NCI-H460 (cell line): ENCODE measurements around the gene ARHGAP45. TPM values are rescaled to one million over a fixed set of nuclear protein-coding genes. Genes with fewer than 3 reads are reported as not detected.
A peak's percentile ranks its signal among the peaks of the same experiment; 100 is the strongest.
"Not testable (repeated sequence)": the region's sequence is repeated elsewhere in the genome, so short reads cannot be mapped to it uniquely, and the experiment has no call there.

Experiments
- DNase-seq: peaks from one replicate; pipeline ENCODE4 v3.0.0-alpha.2; 2016; ENCODE audit warnings: low read depth; ENCODE audit errors: extremely low read depth
- total RNA-seq: library from RNA; depleted of rRNA; stranded (reverse); fragments of >200 nt; shearing (Covaris generic); gene quantifications from 2 replicates; pipeline ENCODE4 v1.2.3, GENCODE V29; 2014

ARHGAP45 gene
- total RNA-seq, 1 experiment from 2014 or later: 0.92 TPM

DNA sequence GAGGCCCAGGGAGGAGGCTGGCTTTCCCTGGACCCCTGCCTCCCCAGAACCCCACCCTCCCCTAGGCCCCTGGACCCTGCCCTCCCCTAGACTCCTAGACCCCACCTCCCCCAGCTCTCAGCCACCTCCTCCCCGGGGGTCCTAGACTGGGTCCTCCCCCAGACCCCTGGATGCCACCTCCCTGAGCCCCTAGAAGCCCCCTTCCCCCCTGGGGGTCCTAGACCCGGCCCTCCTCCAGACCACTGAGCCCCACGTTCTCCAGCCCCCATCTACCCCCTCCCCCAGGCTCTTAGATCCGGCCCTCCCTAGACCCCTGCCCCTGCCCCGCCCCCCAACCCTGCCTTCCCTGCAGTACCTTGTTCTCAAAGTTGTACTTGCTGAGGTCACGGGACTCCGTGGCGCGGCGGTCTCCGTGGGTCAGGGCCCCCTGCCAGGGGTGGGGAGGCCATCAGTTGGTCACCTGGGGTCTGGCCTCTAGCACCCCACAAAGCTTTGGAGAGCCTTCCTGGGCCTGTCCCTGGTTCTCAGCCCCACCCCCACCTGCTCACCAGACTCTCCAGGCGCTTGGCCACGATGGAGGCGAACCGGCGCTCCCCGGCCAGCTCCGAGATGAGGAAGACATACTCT, 44.8 kb downstream of the ARHGAP45 start:
- no peak for DNase-seq

DNA sequence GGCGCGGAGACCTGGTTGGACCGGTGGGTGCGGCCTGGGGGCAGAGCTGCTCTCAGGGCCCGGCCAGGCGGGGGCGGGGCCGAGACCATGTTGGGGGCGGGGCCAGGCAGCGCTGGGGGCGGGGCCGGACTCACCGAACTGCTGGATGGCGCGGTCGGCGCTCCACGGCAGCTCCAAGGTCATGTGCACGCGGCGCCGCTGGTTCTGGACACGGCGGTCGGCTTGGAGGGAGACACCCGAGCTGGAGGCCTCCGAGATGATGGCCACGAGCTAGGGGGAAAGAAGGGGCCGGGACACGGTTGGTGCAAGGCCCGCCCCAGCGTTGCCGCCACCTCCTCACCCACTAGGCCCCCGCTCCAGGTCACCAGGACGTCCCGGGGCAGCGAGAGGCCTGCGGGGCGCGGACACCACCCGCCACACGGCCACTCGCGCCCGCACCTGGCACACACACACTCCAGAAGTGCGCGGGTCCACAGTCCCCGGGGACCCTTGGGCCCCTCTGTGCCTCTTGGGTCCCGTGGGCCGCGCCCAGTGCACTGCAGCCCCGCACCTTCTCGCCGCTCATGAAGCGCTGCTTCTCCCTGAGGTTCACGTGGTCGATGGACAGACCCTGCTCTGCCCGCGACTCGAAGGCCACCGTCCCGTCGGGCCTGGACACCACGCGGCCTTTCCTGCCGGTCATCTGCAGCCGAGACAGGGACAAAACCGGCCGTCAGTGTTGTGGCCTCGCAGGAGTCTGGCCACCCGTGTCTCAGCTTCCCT, 45.5 kb downstream of the ARHGAP45 start:
- no peak for DNase-seq

- DNase-seq: peak; percentile 69
Measured at GRCh38 chr19:1113030-1113985, 46.3 kb downstream of the ARHGAP45 start.

DNA sequence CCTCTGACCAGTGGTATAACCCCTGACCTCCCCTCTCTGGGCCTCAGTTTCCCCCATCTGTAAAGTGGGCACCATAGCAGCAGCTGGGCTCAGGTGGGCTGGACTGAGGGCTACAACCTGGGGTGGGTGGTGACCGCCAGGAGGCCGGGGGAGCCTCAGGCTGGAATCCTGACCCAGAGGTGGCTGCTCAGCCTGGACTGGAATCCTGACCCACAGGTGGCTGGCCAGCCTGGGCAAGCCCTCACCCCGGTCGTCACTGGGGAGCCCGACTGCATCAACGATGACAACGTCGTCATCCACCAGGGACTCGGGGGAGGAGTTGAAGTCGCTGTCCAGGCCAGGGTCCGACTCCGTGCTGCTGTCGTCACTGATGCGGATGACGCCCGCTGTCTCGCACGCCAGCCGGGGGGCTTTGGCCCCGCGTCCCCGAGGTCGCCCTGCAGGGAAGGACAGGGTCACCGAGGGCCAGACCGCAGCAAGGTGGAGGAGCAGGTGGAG, 47.1 kb downstream of the ARHGAP45 start:
- DNase-seq: no peak

GRCh38 chr19:1114728-1115127, 47.8 kb downstream of the ARHGAP45 start:
- not testable (repeated sequence) for DNase-seq

- DNase-seq: no peak
Measured at GRCh38 chr19:1115646-1116420, 48.9 kb downstream of the ARHGAP45 start.

DNA sequence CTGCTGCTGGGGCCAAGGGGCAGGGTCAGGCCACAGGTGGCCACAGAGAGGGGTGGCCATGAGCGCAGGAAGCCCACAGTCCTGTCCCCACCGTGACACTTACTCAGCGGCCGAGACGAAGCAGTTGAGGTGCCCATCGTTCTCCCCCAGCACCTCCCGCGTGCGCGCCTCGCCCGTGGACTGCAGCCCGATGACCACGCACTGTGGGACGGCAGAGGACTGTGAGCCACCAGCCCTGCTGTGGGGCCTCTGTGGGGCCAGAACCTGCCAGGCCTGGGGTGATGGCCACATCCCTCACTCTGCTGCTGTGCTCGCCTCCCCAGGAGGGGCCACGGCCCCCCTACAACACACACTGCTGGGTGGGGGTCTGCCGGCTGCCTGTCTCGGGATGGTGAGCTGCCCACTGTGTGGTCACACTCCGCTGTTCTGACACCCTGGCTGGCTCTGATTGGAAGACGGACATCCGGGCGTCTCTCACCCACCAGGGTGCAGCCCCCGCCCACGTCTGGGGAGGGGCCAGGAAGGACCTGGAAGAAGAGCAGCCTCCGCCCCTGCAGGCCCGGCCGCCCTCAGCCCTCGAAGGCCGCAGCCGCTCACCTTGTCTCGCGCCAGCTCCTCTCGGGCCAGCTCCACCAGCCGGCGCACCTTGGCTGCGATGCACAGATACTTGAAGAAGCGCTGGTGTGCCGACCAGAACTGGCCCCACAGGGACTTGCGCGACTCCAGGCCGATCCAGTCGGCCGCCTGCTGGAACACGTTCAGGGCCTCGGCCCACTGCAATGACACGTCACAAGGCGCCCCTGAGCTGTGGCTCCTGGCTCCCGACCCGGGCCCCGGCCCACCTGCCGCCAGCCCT, 50.0 kb downstream of the ARHGAP45 start:
- no peak for DNase-seq

DNA sequence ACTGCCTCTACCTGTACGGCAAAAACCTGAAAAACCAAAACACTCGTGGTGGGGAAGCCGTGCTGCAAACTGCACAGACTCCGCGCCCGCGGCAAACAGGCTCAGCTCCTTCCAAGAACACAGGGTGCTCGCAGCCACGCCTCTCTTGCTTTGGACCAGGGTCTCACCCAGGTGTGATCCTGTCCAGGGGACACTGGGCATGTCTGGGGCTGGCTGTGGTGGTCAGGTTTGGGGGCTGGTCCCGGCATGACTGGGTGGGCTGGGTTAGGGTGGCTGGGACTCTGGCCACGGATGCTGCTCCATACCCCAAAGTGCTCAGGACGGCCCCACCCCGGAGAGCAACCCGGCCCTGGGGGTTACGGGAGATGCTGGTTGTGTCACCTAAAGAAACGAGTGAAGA, 50.7 kb downstream of the ARHGAP45 start:
- no peak for DNase-seq

DNA sequence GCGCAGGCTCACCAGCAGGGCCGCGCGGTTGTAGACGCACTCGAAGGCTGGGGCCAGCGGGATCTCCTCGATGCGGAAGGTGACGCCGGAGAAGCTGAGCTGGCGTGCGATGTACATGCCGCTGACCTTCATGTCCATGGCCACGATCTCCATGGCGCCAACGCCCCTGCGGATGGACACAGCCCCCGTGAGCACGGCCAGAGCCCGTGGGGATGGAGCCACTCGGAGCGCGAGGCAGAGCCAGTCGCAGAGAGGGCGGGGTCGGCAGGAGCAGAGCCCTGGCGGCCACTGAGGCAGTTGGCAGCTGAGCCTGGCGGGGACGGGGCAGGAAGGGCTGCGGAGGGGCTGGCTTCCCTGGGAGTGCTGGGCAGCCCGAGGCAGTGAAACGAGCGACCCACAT, 52.0 kb downstream of the ARHGAP45 start:
- DNase-seq: no peak

DNA sequence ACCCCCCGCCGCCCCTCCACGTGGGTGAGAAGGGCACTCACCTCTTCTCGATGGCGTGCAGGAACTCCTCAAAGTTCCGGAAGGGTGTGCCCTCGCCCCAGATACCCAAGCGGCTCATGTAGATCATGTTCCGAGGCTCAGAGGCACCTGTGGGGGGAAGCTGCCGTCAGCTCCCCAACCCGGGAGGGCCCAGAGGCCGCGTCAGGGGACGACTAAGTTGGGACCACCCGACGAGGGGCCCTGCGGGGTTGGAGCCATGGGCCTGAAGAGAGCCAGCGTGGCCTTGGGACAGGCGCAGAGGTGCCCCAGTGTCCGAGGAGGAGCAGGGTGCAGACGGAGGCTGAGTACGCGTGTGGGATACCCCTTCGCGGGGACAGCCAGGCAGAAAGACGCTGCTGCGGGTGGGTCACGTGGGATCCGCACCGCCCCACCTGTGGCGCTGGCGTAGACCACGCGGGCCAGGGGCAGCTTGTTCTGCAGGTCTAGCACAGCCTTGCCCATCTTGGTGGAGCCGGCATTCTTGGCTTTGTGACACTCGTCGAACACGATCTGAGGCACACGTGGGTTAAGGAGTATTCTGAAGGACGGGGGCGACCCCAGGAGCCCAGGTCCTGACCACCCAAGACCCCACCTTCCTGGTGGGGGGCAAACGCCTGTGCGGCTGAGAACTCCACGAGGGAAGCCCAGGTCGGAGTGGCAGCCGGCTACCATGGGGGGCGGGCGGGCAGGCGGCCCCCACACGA, 52.7 kb downstream of the ARHGAP45 start:
- no peak for DNase-seq

- DNase-seq: no peak
Measured at GRCh38 chr19:1121395-1121794, 54.4 kb downstream of the ARHGAP45 start.

- DNase-seq: no peak
Measured at GRCh38 chr19:1122021-1122971, 55.3 kb downstream of the ARHGAP45 start.

GRCh38 chr19:1122972-1123363, 56.0 kb downstream of the ARHGAP45 start:
- DNase-seq: peak; percentile 68

- DNase-seq: no peak
Measured at GRCh38 chr19:1123381-1123780, 56.4 kb downstream of the ARHGAP45 start.

- DNase-seq: no peak
Measured at GRCh38 chr19:1123885-1124677, 57.1 kb downstream of the ARHGAP45 start.

GRCh38 chr19:1125601-1126467, 58.9 kb downstream of the ARHGAP45 start:
- no peak for DNase-seq
